Nephron (organoid): ENCODE measurements around the gene KCNMA1.
A peak's percentile ranks its signal among the peaks of the same experiment; 100 is the strongest.

ENCODE experiments used
- H3K27ac Mint-ChIP-seq, 3 experiments: 2 replicates each; pipeline ENCODE4 v1.8.0; 2020; ENCODE audit warnings: mixed read lengths in 3 of 3, mild to moderate bottlenecking in 2 of 3, moderate library complexity in 1 of 3
- H3K27me3 Mint-ChIP-seq: 2 replicates; pipeline ENCODE4 v1.8.0; 2021; ENCODE audit warnings: low read depth, mild to moderate bottlenecking, moderate library complexity, mixed read lengths
- H3K36me3 Mint-ChIP-seq: 2 replicates; pipeline ENCODE4 v1.8.0; 2020; ENCODE audit warnings: low read depth, mixed read lengths
- H3K4me1 Mint-ChIP-seq: 2 replicates; pipeline ENCODE4 v1.8.0; 2020; ENCODE audit warnings: mixed read lengths
- H3K4me3 Mint-ChIP-seq, 3 experiments: 2 replicates each; pipeline ENCODE4 v1.8.0; 2020; ENCODE audit warnings: mild to moderate bottlenecking in 3 of 3, mixed read lengths in 3 of 3, moderate library complexity in 2 of 3
- H3K9me3 Mint-ChIP-seq: 2 replicates; pipeline ENCODE4 v1.8.0; 2020; ENCODE audit warnings: mixed read lengths
- TF ChIP-seq, protein P1 (sequence below), 3 experiments: fragments of 200-600 bp; sonication (generic); IDR thresholded peaks; one replicate each; pipeline ENCODE4 v1.5.0; 2021; ENCODE audit warnings: antibody characterized with exemption in 3 of 3; ENCODE audit not compliant: unreplicated experiment in 3 of 3

The KCNMA1 gene

DNA sequence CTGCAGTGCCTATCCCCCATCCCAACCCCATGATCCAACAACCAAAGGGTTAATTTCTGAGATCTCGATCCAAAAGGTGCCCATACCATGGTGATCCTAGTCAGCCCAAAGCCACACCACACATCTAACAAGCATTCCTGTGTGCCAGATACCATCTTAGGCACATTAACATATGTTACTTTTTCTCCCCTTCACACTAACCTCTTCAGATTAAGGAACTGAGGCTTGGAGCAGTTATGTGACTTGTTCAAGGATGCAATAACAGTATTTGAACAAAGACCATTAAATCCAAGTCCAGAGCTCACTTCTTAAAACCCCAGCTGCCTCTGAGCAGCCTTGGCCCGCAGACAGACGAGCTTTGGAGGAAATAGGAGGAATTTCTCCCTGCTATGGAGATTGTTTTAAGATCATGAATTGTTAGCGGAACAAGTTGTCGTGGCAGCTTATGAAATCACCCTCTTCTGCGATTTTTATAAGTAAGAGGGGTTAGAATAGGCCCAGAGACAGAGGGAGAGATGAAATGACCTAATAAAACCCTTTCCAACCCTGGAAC is 327.2 kb downstream of the KCNMA1 start:
- Mint-ChIP-seq H3K9me3 (no peaks in the 10 kb centered on the region), H3K4me3 (no peak overlapping the region), H3K36me3 (no peaks in the 10 kb centered on the region), H3K27ac (peak overlapping the region; percentile 30 to 68 (median 52)), H3K27me3 (peaks cover 11% of the 10 kb centered on the region), H3K4me1 (peaks cover 47% of the 10 kb centered on the region)
- TF ChIP-seq, protein P1, sequence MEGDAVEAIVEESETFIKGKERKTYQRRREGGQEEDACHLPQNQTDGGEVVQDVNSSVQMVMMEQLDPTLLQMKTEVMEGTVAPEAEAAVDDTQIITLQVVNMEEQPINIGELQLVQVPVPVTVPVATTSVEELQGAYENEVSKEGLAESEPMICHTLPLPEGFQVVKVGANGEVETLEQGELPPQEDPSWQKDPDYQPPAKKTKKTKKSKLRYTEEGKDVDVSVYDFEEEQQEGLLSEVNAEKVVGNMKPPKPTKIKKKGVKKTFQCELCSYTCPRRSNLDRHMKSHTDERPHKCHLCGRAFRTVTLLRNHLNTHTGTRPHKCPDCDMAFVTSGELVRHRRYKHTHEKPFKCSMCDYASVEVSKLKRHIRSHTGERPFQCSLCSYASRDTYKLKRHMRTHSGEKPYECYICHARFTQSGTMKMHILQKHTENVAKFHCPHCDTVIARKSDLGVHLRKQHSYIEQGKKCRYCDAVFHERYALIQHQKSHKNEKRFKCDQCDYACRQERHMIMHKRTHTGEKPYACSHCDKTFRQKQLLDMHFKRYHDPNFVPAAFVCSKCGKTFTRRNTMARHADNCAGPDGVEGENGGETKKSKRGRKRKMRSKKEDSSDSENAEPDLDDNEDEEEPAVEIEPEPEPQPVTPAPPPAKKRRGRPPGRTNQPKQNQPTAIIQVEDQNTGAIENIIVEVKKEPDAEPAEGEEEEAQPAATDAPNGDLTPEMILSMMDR (IDR thresholded peaks at IDR 0.05; ENCODE audit: unreplicated experiment in 3 of 3) = no peak

DNA sequence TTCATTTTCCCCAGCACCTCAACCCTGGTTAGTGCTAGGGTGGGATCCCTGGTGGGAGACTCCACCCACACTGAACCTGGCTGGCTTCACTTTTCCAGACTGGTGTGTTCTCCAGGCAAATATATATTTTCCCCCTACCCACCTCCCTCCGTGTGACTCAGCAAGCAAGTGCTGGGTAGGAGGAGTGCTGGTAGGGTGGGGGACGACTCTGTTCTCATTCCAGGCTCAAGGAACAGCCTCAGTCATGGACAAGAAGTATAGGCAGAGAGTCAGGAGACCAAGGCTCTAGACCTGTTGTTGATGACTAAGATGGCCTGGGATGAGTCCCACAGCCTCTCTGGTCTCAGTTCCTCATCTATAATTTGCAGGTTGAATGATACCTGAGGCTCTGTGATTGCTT is 328.1 kb downstream of the KCNMA1 start:
- H3K9me3 Mint-ChIP-seq = no peaks in the 10 kb centered on the region
- H3K4me1 Mint-ChIP-seq = peaks cover 46% of the 10 kb centered on the region
- peaks cover 15% of the 10 kb centered on the region for H3K27me3 Mint-ChIP-seq
- H3K27ac Mint-ChIP-seq = peak overlapping the region in 2 of 3 experiments; percentile 8 to 68
- H3K36me3 Mint-ChIP-seq = no peaks in the 10 kb centered on the region
- TF ChIP-seq, protein P1 (IDR thresholded peaks at IDR 0.05; ENCODE audit: unreplicated experiment in 3 of 3) = no peak
- H3K4me3 Mint-ChIP-seq = no peak overlapping the region

DNA sequence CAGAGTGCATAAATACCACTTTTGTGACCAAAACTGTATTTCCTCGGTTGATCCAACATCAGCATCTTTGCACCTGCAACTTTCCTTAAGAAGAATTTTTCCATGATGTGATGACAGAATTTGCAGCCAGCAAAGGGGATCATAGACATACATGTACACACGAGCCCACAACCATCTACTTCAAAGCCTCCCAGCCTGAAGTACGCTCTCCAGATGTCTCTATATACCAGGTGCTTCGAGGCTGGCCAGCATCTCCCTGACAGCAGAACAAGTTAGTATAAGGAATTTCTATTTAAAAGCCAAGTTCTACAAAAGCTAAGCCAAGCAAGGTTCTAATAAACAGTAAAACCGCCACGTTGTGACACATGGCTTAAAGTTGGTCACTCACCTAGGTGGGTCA is 328.5 kb downstream of the KCNMA1 start:
- Mint-ChIP-seq H3K27me3 (peaks cover 15% of the 10 kb centered on the region), H3K27ac (peak overlapping the region in 2 of 3 experiments; percentile 29 to 31), H3K4me3 (no peak overlapping the region), H3K9me3 (no peaks in the 10 kb centered on the region), H3K4me1 (peaks cover 46% of the 10 kb centered on the region), H3K36me3 (no peaks in the 10 kb centered on the region)
- TF ChIP-seq, protein P1 (IDR thresholded peaks at IDR 0.05; ENCODE audit: unreplicated experiment in 3 of 3) = no peak

DNA sequence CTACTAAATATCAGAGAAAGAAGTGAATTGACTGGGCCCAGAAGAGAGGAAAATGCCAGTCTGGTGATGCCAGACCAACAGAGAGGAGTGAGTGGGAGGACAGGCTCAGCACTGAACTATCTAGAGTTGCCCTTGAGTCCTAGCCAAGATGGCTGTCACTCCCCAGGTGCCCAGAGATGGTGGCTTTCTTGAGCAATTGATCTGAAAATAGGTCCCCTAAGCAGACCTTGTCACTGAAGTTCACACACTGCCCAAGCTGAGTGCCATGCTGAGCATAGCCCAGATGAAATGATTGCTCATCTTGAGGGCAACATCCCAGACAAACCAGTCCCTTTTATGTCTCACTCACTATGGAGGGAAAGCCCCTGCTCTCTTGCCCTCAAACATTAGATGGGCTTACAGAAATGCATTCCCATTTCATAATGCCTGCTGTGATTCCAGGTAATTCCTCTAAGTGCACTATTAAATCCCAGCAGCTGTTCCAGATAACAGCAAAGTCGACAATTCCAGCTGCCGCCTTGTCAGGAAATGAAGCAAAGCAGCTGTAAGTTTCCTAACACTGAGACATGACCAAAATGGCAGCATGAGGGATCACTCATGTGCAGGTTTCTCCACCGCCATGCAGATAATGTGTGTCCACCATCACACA is 329.4 kb downstream of the KCNMA1 start:
- TF ChIP-seq, protein P1 (IDR thresholded peaks at IDR 0.05; ENCODE audit: unreplicated experiment in 3 of 3) = no peak
- Mint-ChIP-seq H3K27me3 (peaks cover 15% of the 10 kb centered on the region), H3K27ac (peak overlapping the region in 2 of 3 experiments; percentile 23 to 29), H3K36me3 (no peaks in the 10 kb centered on the region), H3K4me1 (peaks cover 42% of the 10 kb centered on the region), H3K4me3 (no peak overlapping the region), H3K9me3 (no peaks in the 10 kb centered on the region)

DNA sequence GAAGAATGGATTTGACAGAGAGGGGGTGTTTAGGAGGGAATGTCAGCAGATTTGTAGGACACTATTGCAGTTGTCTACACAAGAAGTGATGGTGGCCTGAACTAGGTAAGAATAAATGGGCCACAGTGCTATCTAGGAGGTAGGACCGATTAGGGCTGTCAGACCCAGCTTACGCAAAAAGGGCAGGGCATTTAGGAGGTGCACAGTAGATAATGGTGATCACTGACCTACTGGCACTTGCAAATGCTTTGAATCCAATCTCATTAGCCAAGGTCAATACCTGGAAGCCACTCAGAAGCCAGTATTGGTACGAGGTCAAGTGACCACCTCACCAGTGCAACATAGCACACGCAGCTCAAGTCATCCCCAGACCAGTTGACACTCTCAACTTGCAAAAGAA is 330.9 kb downstream of the KCNMA1 start:
- TF ChIP-seq, protein P1 (IDR thresholded peaks at IDR 0.05; ENCODE audit: unreplicated experiment in 3 of 3) = no peak
- Mint-ChIP-seq H3K27ac (peak overlapping the region in 1 of 3 experiments; percentile 0), H3K4me3 (no peak overlapping the region), H3K36me3 (no peaks in the 10 kb centered on the region), H3K27me3 (peaks cover 19% of the 10 kb centered on the region), H3K9me3 (no peaks in the 10 kb centered on the region), H3K4me1 (peaks cover 42% of the 10 kb centered on the region)
